DOHH2 (cell line): ENCODE data around the gene ZYG11B.
"Not testable (repeated sequence)": the region's sequence is repeated elsewhere in the genome, so short reads cannot be mapped to it uniquely, and the experiment has no call there.

ENCODE experiments used
- H3F3A ChIP-seq: fragments of 200-600 bp; sonication (generic), shearing (Covaris generic); 2 replicates; pipeline ENCODE4 v1.6.0; 2016; ENCODE audit warnings: antibody characterized with exemption, mild to moderate bottlenecking; ENCODE audit not compliant: control insufficient read depth, insufficient read depth
- H3K27ac ChIP-seq: fragments of 200-600 bp; sonication (generic); 2 replicates; pipeline ENCODE4 v1.5.1; 2014; ENCODE audit warnings: low read depth, mild to moderate bottlenecking, low read length, moderate library complexity
- H3K27me3 ChIP-seq: fragments of 200-600 bp; sonication (generic); 2 replicates; pipeline ENCODE4 v1.6.1; 2014; ENCODE audit warnings: mild to moderate bottlenecking, low read length, mixed read lengths; ENCODE audit not compliant: control insufficient read depth
- H3K36me3 ChIP-seq: fragments of 200-600 bp; sonication (generic); 2 replicates; pipeline ENCODE4 v1.6.1; 2014; ENCODE audit warnings: mild to moderate bottlenecking, low read length, moderate library complexity, mixed read lengths; ENCODE audit not compliant: control insufficient read depth
- H3K4me1 ChIP-seq: fragments of 200-600 bp; sonication (generic); 2 replicates; pipeline ENCODE4 v1.6.1; 2014; ENCODE audit warnings: mild to moderate bottlenecking, low read length, mixed read lengths; ENCODE audit not compliant: control insufficient read depth
- H3K4me2 ChIP-seq: fragments of 200-600 bp; sonication (generic); 2 replicates; pipeline ENCODE4 v1.6.0; 2014; ENCODE audit warnings: mild to moderate bottlenecking, low read length, moderate library complexity
- H3K4me3 ChIP-seq: fragments of 200-600 bp; sonication (generic); 2 replicates; pipeline ENCODE4 v1.5.1; 2014; ENCODE audit warnings: mild to moderate bottlenecking, low read length, mixed read lengths
- H3K79me2 ChIP-seq: fragments of 200-600 bp; sonication (generic); 2 replicates; pipeline ENCODE4 v1.6.1; 2014; ENCODE audit warnings: mild to moderate bottlenecking, low read length, mixed read lengths; ENCODE audit not compliant: control insufficient read depth
- H3K9me2 ChIP-seq: fragments of 200-600 bp; sonication (generic); replicated peaks from 2 replicates; pipeline ENCODE4 v1.6.1; 2014; ENCODE audit warnings: mild to moderate bottlenecking, low read length, mixed read lengths; ENCODE audit not compliant: control insufficient read depth
- H3K9me3 ChIP-seq: fragments of 200-600 bp; sonication (generic); 2 replicates; pipeline ENCODE4 v1.6.1; 2014; ENCODE audit warnings: antibody characterized with exemption, low read length, mixed read lengths; ENCODE audit not compliant: control insufficient read depth, insufficient read depth
- H4K20me1 ChIP-seq: fragments of 200-600 bp; sonication (generic); 2 replicates; pipeline ENCODE4 v1.6.0; 2014; ENCODE audit warnings: low read depth, mild to moderate bottlenecking, antibody characterized with exemption, low read length, moderate library complexity; ENCODE audit not compliant: control insufficient read depth, insufficient read depth
- EZH2phosphoT487 ChIP-seq: fragments of 200-600 bp; sonication (generic); IDR thresholded peaks from 2 replicates; pipeline ENCODE4 v1.6.1; 2017; ENCODE audit warnings: borderline replicate concordance, mild to moderate bottlenecking, antibody characterized with exemption, low read length, moderate library complexity, mixed read lengths
- TF ChIP-seq, protein P1 (sequence below): fragments of 200-600 bp; sonication (generic); IDR thresholded peaks from one replicate; pipeline ENCODE4 v1.5.1; 2014; ENCODE audit warnings: antibody characterized with exemption, mild to moderate bottlenecking, low read depth, low read length; ENCODE audit not compliant: poor library complexity, severe bottlenecking

The ZYG11B gene

DNA sequence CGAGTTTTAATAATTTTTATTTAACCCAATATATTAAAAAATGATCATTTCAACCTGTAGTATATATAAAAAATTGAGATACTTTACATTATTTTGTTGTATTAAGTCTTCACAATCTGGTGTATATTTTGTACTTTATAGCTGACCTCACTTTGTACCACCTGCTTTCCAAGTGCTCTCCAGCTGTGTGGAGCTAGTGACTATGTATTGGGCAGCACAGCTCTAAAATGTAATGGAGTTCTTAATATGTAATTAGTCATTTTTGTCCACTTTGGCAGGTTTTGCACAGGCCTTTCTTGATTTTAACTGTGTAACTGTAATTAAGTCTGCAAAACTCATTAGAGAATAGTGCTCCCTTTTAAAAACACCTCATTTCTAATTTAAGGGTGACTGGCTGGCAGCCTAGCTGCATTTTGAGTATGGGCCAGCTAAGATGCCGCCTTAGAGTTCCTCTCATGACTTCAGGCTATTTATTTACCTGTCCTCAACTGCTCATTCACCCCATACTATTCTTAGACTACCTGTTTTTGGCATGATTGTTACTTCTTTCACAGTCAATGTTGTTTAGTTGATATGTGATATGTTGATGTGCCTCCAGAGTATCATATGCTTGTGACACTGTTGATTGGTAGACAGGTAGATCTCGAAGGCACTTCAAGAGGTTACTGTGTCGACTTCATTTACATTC lies 43.2 kb downstream of the ZYG11B start:
- 0 out of 2 replicates have a peak, but pooled peaks cover 4% of the 10 kb centered on the region for H3K36me3 ChIP-seq
- H3K27me3 ChIP-seq: no peaks in the 10 kb centered on the region
- no peaks in the 10 kb centered on the region for H3F3A ChIP-seq
- H3K4me2 ChIP-seq: no peak overlapping the region
- no peaks in the 10 kb centered on the region for H3K4me1 ChIP-seq
- H3K4me3 ChIP-seq: no peak overlapping the region
- TF ChIP-seq, protein P1, sequence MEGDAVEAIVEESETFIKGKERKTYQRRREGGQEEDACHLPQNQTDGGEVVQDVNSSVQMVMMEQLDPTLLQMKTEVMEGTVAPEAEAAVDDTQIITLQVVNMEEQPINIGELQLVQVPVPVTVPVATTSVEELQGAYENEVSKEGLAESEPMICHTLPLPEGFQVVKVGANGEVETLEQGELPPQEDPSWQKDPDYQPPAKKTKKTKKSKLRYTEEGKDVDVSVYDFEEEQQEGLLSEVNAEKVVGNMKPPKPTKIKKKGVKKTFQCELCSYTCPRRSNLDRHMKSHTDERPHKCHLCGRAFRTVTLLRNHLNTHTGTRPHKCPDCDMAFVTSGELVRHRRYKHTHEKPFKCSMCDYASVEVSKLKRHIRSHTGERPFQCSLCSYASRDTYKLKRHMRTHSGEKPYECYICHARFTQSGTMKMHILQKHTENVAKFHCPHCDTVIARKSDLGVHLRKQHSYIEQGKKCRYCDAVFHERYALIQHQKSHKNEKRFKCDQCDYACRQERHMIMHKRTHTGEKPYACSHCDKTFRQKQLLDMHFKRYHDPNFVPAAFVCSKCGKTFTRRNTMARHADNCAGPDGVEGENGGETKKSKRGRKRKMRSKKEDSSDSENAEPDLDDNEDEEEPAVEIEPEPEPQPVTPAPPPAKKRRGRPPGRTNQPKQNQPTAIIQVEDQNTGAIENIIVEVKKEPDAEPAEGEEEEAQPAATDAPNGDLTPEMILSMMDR: no peak
- no peak for TF ChIP-seq EZH2phosphoT487
- H3K79me2 ChIP-seq: no peaks in the 10 kb centered on the region; the same call in 1 of the 2 replicates
- no peak overlapping the region for H3K27ac ChIP-seq
- H4K20me1 ChIP-seq: no peaks in the 10 kb centered on the region
- H3K9me3 ChIP-seq: no peaks in the 10 kb centered on the region
- no peaks in the 10 kb centered on the region for H3K9me2 ChIP-seq

DNA sequence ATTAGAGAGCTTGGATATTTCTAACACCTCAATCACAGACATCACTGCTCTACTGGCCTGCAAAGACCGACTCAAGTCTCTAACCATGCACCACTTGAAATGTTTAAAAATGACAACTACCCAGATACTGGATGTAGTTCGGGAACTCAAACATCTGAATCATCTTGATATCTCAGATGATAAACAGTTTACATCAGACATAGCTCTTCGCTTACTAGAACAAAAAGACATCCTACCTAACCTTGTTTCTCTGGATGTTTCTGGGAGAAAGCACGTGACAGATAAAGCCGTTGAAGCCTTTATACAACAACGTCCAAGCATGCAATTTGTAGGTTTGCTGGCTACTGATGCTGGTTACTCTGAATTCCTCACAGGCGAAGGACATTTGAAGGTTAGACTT lies 45.1 kb downstream of the ZYG11B start:
- Histone ChIP-seq H3K9me3 (no peaks in the 10 kb centered on the region), H3K4me3 (no peak overlapping the region), H4K20me1 (no peaks in the 10 kb centered on the region), H3K36me3 (peaks cover 7% of the 10 kb centered on the region; the same call in 1 of the 2 replicates), H3K9me2 (no peaks in the 10 kb centered on the region), H3K79me2 (peaks cover 3% of the 10 kb centered on the region; the same call in 1 of the 2 replicates), H3F3A (no peaks in the 10 kb centered on the region), H3K4me2 (no peak overlapping the region), H3K4me1 (no peaks in the 10 kb centered on the region), H3K27ac (no peak overlapping the region), H3K27me3 (no peaks in the 10 kb centered on the region)
- no peak for TF ChIP-seq EZH2phosphoT487
- TF ChIP-seq, protein P1: no peak

DNA sequence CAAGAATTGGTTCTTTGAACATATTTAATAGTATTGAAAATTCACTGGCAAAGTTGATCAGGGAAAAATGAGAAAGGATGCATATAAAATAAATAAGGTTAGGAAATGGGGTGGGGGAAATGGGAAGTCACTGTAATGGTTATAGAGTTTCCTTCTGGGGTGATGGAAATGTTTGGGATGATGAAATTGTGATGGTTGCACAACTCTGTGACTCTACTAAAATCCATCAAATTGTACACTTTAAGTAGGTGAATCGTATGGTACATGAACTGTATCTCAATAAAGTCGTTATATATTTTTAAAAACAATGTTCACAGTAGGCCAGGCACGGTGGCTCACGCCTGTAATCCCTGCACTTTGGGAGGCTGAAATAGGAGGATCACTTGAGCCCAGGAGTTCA lies 59.9 kb downstream of the ZYG11B start:
- no peaks in the 10 kb centered on the region for H3K9me3 ChIP-seq
- no peaks in the 10 kb centered on the region for H3K9me2 ChIP-seq
- no peak overlapping the region for H3K27ac ChIP-seq
- no peaks in the 10 kb centered on the region for H3K79me2 ChIP-seq
- H3K36me3 ChIP-seq: peaks cover 16% of the 10 kb centered on the region
- no peaks in the 10 kb centered on the region for H4K20me1 ChIP-seq
- TF ChIP-seq EZH2phosphoT487: no peak
- TF ChIP-seq, protein P1: no peak
- no peaks in the 10 kb centered on the region for H3K4me1 ChIP-seq
- no peak overlapping the region for H3K4me2 ChIP-seq
- no peaks in the 10 kb centered on the region for H3K27me3 ChIP-seq
- H3K4me3 ChIP-seq: no peak overlapping the region
- H3F3A ChIP-seq: no peaks in the 10 kb centered on the region

DNA sequence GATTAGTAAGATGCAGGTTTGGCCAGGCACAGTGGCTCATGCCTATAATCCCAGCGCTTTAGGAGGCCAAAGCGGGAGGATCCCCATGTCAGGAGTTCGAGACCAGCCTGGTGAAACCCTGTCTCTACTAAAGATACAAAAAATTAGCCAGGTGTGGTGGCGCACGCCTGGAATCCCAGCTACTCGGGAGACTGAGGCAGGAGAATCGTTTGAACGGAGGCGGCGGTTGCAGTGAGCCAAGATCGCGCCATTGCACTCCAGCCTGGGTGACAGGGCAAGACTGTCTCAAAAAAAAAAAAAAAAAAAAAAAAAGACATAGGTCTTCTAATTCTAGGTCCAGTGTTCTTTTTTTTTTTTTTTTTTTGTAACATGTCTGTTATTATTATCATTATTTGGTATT lies 64.2 kb downstream of the ZYG11B start:
- H3F3A ChIP-seq, H3K9me3 ChIP-seq, H3K4me2 ChIP-seq: not testable (repeated sequence)

More for the DNA sequence above, 64.2 kb downstream of the ZYG11B start:
- H3K4me1 ChIP-seq, H3K27me3 ChIP-seq, H3K36me3 ChIP-seq, H3K27ac ChIP-seq, H4K20me1 ChIP-seq, H3K9me2 ChIP-seq, H3K4me3 ChIP-seq, H3K79me2 ChIP-seq: not testable (repeated sequence)
